ENCODE results near the gene TMEFF1. TPM values are rescaled to one million over a fixed set of nuclear protein-coding genes. Genes with fewer than 3 reads are reported as not detected.

TMEFF1 gene
- total RNA-seq, 2 donors from 2014 or later = 0.50 TPM; not detected in 1

Other genes with a start within 250 kb of the TMEFF1 start
- gene TEX10, start 120.2 kb upstream of the TMEFF1 start, total RNA-seq = 1 to 10 TPM; 9.4 TPM
- 1 to 10 TPM; 9.2 to 9.8 TPM for gene MSANTD3, start 46.0 kb upstream of the TMEFF1 start, total RNA-seq
- gene CAVIN4, start 104.9 kb downstream of the TMEFF1 start, total RNA-seq = under 1 TPM; 0.18 to 0.22 TPM